GM23338 (cell line): ENCODE measurements around the gene SLC6A19. TPM values are rescaled to one million over a fixed set of nuclear protein-coding genes. Genes with fewer than 3 reads are reported as not detected.

Experiments
- ATAC-seq: fragments of 200-7000 bp; cut with Tn5 transposase; 3 replicates; pipeline ENCODE4 v1.9.1; 2020
- DNase-seq: peaks from one replicate; pipeline ENCODE4 v3.0.0-alpha.2; 2015; ENCODE audit warnings: low spot score
- H2AFZ ChIP-seq: fragments of 200-600 bp; sonication (generic); 2 replicates; pipeline ENCODE4 v1.8.0; 2016; ENCODE audit warnings: antibody characterized with exemption, mild to moderate bottlenecking, moderate library complexity
- H3F3A ChIP-seq: fragments of 200-600 bp; sonication (generic); replicated peaks from 2 replicates; pipeline ENCODE4 v1.8.0; 2017; ENCODE audit warnings: antibody characterized with exemption, mixed run types, low read depth
- H3K27ac ChIP-seq: fragments of 200-600 bp; sonication (generic); 2 replicates; pipeline ENCODE4 v1.6.1; 2016; ENCODE audit warnings: low read depth
- H3K27me3 ChIP-seq: fragments of 200-600 bp; sonication (generic); 2 replicates; pipeline ENCODE4 v1.8.0; 2016; ENCODE audit warnings: mild to moderate bottlenecking, mixed run types, moderate library complexity; ENCODE audit not compliant: insufficient read depth
- H3K36me3 ChIP-seq: fragments of 200-600 bp; sonication (generic); 2 replicates; pipeline ENCODE4 v1.8.0; 2016; ENCODE audit warnings: mild to moderate bottlenecking; ENCODE audit not compliant: insufficient read depth
- H3K4me1 ChIP-seq: fragments of 200-600 bp; sonication (generic); 2 replicates; pipeline ENCODE4 v1.8.0; 2016; ENCODE audit warnings: mild to moderate bottlenecking, moderate library complexity; ENCODE audit not compliant: insufficient read depth
- H3K4me2 ChIP-seq: fragments of 200-600 bp; sonication (generic); 2 replicates; pipeline ENCODE4 v1.7.1; 2017; ENCODE audit warnings: mixed run types
- H3K4me3 ChIP-seq: fragments of 200-600 bp; sonication (generic); 2 replicates; pipeline ENCODE4 v1.6.1; 2016; ENCODE audit warnings: mixed run types
- H3K79me2 ChIP-seq: fragments of 200-600 bp; sonication (generic); replicated peaks from 2 replicates; pipeline ENCODE4 v1.8.0; 2017; ENCODE audit warnings: mild to moderate bottlenecking; ENCODE audit not compliant: insufficient read depth
- H3K9me2 ChIP-seq: fragments of 200-600 bp; sonication (generic); 2 replicates; pipeline ENCODE4 v1.8.0; 2017; ENCODE audit not compliant: insufficient read depth
- H4K20me1 ChIP-seq: fragments of 200-600 bp; sonication (generic); replicated peaks from 2 replicates; pipeline ENCODE4 v1.8.0; 2017; ENCODE audit warnings: mild to moderate bottlenecking; ENCODE audit not compliant: insufficient read depth
- H3K27ac Mint-ChIP-seq: 2 replicates; pipeline ENCODE4 v1.8.0; 2020; ENCODE audit warnings: inconsistent platforms, mild to moderate bottlenecking, moderate library complexity, mixed read lengths
- H3K27me3 Mint-ChIP-seq: 3 replicates; pipeline ENCODE4 v1.8.0; 2022; ENCODE audit warnings: low read depth, mild to moderate bottlenecking, moderate library complexity, mixed read lengths, inconsistent platforms; ENCODE audit not compliant: insufficient read depth, poor library complexity
- H3K36me3 Mint-ChIP-seq: 3 replicates; pipeline ENCODE4 v1.8.0; 2021; ENCODE audit warnings: low read depth, mild to moderate bottlenecking, inconsistent platforms, moderate library complexity, mixed read lengths
- H3K4me1 Mint-ChIP-seq: 3 replicates; pipeline ENCODE4 v1.8.0; 2020; ENCODE audit warnings: mild to moderate bottlenecking, inconsistent platforms, mixed read lengths
- H3K4me3 Mint-ChIP-seq: 3 replicates; pipeline ENCODE4 v1.8.0; 2021; ENCODE audit warnings: moderate library complexity, mild to moderate bottlenecking, inconsistent platforms, mixed read lengths
- H3K9me3 Mint-ChIP-seq: 3 replicates; pipeline ENCODE4 v1.8.0; 2020; ENCODE audit warnings: moderate library complexity, mild to moderate bottlenecking, inconsistent platforms, mixed read lengths
- CREB1 ChIP-seq: fragments of 250-450 bp; sonication (Bioruptor Pico); IDR thresholded peaks from 2 replicates; pipeline ENCODE4 v1.5.0; 2020; ENCODE audit warnings: low read depth, mild to moderate bottlenecking, moderate library complexity
- EZH2 ChIP-seq: fragments of 200-600 bp; sonication (generic); IDR thresholded peaks from one replicate; pipeline ENCODE4 v1.8.0; 2017; ENCODE audit warnings: antibody characterized with exemption, mild to moderate bottlenecking, low read depth; ENCODE audit not compliant: unreplicated experiment
- EZH2phosphoT487 ChIP-seq: fragments of 200-600 bp; sonication (generic); IDR thresholded peaks from one replicate; pipeline ENCODE4 v1.8.1; 2018; ENCODE audit warnings: antibody characterized with exemption; ENCODE audit not compliant: unreplicated experiment
- JUNB ChIP-seq: IDR thresholded peaks from one replicate; pipeline ENCODE4 v1.6.1; 2016; ENCODE audit warnings: antibody characterized with exemption; ENCODE audit not compliant: unreplicated experiment
- NANOG ChIP-seq: IDR thresholded peaks from 2 replicates; pipeline ENCODE4 v1.6.1; 2016; ENCODE audit warnings: antibody characterized with exemption, borderline replicate concordance
- POLR2AphosphoS5 ChIP-seq: IDR thresholded peaks from 2 replicates; pipeline ENCODE4 v1.6.1; 2016; ENCODE audit warnings: antibody characterized with exemption, low read depth
- REST ChIP-seq: IDR thresholded peaks from one replicate; pipeline ENCODE4 v1.6.1; 2018; ENCODE audit warnings: antibody characterized with exemption; ENCODE audit not compliant: unreplicated experiment
- STAT1 ChIP-seq: IDR thresholded peaks from one replicate; pipeline ENCODE4 v1.6.1; 2016; ENCODE audit warnings: antibody characterized with exemption; ENCODE audit not compliant: unreplicated experiment
- ZNF114 ChIP-seq: fragments of 250-450 bp; sonication (Bioruptor Pico); IDR thresholded peaks from 2 replicates; pipeline ENCODE4 v1.5.0; 2020; ENCODE audit warnings: mild to moderate bottlenecking, moderate library complexity
- ZNF331 ChIP-seq: fragments of 250-450 bp; sonication (Bioruptor Pico); IDR thresholded peaks from 2 replicates; pipeline ENCODE4 v1.5.0; 2020; ENCODE audit warnings: low read depth, mild to moderate bottlenecking, moderate library complexity
- polyA plus RNA-seq: library from polyadenylated mRNA; unstranded; fragments of >200 nt; fragmentation: Nextera tagmentation; extraction: Ambion mirVana; gene quantifications from 2 replicates; pipeline ENCODE4 v1.2.1, GENCODE V29; 2016
- total RNA-seq: library from RNA; depleted of rRNA; stranded (reverse); fragments of >200 nt; shearing (Covaris generic); gene quantifications from 2 replicates; pipeline ENCODE4 v1.2.3, GENCODE V29; 2014
- TF ChIP-seq, protein P1 (sequence below): IDR thresholded peaks from 2 replicates; pipeline ENCODE4 v1.6.1; 2016; ENCODE audit warnings: antibody characterized with exemption
- TF ChIP-seq, protein P2 (sequence below), 2 experiments: fragments of 200-600 bp in 1 of 2; sonication (generic) in 1 of 2; conservative IDR thresholded peaks; 2 replicates each; pipeline versions ENCODE4 v1.5.1 to v1.6.1; 2016 to 2017; ENCODE audit warnings: antibody characterized with exemption in 2 of 2, low read depth in 2 of 2, mild to moderate bottlenecking in 2 of 2, moderate library complexity in 1 of 2
- TF ChIP-seq, protein P3 (sequence below): fragments of 250-450 bp; sonication (Bioruptor Pico); IDR thresholded peaks from 2 replicates; pipeline ENCODE4 v1.5.0; 2020; ENCODE audit warnings: mild to moderate bottlenecking, moderate library complexity

SLC6A19 gene
- total and polyA plus RNA-seq, 2 experiments from 2014 or later = not detected

DNA sequence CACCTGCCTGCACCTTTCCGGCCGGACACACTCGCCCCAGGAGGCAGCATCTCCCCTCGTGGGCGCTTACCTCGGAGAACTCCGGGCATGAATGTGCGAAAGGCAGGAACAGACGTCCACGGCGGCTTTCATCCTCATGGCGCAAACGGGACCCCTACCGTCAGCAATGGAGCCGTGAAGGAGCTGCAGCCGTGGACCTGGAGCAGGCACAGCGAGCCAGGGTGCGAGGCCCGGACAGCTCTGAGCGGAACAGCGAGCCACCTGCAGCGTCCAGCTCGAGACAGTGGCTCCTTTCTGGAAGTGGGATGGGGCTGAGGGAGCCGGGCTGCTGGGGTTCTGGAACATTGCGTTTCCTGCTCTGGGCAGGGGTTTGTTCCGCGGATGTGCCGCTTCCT, 7.8 kb upstream of the SLC6A19 start:
- Histone ChIP-seq H3K36me3 (no peaks in the 10 kb centered on the region), H2AFZ (no peak overlapping the region), H4K20me1 (no peaks in the 10 kb centered on the region), H3K4me1 (no peaks in the 10 kb centered on the region), H3K9me2 (no peaks in the 10 kb centered on the region), H3F3A (no peaks in the 10 kb centered on the region), H3K27ac (no peak overlapping the region), H3K79me2 (no peaks in the 10 kb centered on the region), H3K4me2 (no peak overlapping the region), H3K27me3 (no peaks in the 10 kb centered on the region), H3K4me3 (no peak overlapping the region)
- 0 out of 3 replicates have a peak, but pooled peaks have one; percentile 23 for ATAC-seq
- H3K36me3 Mint-ChIP-seq = no peaks in the 10 kb centered on the region
- no peak overlapping the region for H3K27ac Mint-ChIP-seq
- DNase-seq = no peak
- peaks cover 19% of the 10 kb centered on the region for H3K27me3 Mint-ChIP-seq
- H3K9me3 Mint-ChIP-seq = no peaks in the 10 kb centered on the region
- TF ChIP-seq EZH2 (no peak), NANOG (no peak), EZH2phosphoT487 (no peak), REST (no peak), POLR2AphosphoS5 (no peak), CREB1 (CRISPR knock-in tag) (no peak), JUNB (no peak), STAT1 (no peak), ZNF331 (no peak), ZNF114 (CRISPR knock-in tag) (no peak)
- TF ChIP-seq, protein P1, sequence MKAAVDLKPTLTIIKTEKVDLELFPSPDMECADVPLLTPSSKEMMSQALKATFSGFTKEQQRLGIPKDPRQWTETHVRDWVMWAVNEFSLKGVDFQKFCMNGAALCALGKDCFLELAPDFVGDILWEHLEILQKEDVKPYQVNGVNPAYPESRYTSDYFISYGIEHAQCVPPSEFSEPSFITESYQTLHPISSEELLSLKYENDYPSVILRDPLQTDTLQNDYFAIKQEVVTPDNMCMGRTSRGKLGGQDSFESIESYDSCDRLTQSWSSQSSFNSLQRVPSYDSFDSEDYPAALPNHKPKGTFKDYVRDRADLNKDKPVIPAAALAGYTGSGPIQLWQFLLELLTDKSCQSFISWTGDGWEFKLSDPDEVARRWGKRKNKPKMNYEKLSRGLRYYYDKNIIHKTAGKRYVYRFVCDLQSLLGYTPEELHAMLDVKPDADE = no peak
- TF ChIP-seq, protein P2, sequence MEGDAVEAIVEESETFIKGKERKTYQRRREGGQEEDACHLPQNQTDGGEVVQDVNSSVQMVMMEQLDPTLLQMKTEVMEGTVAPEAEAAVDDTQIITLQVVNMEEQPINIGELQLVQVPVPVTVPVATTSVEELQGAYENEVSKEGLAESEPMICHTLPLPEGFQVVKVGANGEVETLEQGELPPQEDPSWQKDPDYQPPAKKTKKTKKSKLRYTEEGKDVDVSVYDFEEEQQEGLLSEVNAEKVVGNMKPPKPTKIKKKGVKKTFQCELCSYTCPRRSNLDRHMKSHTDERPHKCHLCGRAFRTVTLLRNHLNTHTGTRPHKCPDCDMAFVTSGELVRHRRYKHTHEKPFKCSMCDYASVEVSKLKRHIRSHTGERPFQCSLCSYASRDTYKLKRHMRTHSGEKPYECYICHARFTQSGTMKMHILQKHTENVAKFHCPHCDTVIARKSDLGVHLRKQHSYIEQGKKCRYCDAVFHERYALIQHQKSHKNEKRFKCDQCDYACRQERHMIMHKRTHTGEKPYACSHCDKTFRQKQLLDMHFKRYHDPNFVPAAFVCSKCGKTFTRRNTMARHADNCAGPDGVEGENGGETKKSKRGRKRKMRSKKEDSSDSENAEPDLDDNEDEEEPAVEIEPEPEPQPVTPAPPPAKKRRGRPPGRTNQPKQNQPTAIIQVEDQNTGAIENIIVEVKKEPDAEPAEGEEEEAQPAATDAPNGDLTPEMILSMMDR (conservative IDR thresholded peaks at IDR 0.05; ENCODE audit: low read depth in 2 of 2) = no peak
- TF ChIP-seq, protein P3, sequence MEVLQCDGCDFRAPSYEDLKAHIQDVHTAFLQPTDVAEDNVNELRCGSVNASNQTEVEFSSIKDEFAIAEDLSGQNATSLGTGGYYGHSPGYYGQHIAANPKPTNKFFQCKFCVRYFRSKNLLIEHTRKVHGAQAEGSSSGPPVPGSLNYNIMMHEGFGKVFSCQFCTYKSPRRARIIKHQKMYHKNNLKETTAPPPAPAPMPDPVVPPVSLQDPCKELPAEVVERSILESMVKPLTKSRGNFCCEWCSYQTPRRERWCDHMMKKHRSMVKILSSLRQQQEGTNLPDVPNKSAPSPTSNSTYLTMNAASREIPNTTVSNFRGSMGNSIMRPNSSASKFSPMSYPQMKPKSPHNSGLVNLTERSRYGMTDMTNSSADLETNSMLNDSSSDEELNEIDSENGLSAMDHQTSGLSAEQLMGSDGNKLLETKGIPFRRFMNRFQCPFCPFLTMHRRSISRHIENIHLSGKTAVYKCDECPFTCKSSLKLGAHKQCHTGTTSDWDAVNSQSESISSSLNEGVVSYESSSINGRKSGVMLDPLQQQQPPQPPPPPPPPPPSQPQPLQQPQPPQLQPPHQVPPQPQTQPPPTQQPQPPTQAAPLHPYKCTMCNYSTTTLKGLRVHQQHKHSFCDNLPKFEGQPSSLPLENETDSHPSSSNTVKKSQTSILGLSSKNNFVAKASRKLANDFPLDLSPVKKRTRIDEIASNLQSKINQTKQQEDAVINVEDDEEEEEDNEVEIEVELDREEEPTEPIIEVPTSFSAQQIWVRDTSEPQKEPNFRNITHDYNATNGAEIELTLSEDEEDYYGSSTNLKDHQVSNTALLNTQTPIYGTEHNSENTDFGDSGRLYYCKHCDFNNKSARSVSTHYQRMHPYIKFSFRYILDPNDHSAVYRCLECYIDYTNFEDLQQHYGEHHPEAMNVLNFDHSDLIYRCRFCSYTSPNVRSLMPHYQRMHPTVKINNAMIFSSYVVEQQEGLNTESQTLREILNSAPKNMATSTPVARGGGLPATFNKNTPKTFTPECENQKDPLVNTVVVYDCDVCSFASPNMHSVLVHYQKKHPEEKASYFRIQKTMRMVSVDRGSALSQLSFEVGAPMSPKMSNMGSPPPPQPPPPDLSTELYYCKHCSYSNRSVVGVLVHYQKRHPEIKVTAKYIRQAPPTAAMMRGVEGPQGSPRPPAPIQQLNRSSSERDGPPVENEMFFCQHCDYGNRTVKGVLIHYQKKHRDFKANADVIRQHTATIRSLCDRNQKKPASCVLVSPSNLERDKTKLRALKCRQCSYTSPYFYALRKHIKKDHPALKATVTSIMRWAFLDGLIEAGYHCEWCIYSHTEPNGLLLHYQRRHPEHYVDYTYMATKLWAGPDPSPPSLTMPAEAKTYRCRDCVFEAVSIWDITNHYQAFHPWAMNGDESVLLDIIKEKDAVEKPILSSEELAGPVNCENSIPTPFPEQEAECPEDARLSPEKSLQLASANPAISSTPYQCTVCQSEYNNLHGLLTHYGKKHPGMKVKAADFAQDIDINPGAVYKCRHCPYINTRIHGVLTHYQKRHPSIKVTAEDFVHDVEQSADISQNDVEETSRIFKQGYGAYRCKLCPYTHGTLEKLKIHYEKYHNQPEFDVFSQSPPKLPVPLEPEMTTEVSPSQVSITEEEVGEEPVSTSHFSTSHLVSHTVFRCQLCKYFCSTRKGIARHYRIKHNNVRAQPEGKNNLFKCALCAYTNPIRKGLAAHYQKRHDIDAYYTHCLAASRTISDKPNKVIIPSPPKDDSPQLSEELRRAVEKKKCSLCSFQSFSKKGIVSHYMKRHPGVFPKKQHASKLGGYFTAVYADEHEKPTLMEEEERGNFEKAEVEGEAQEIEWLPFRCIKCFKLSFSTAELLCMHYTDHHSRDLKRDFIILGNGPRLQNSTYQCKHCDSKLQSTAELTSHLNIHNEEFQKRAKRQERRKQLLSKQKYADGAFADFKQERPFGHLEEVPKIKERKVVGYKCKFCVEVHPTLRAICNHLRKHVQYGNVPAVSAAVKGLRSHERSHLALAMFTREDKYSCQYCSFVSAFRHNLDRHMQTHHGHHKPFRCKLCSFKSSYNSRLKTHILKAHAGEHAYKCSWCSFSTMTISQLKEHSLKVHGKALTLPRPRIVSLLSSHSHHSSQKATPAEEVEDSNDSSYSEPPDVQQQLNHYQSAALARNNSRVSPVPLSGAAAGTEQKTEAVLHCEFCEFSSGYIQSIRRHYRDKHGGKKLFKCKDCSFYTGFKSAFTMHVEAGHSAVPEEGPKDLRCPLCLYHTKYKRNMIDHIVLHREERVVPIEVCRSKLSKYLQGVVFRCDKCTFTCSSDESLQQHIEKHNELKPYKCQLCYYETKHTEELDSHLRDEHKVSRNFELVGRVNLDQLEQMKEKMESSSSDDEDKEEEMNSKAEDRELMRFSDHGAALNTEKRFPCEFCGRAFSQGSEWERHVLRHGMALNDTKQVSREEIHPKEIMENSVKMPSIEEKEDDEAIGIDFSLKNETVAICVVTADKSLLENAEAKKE (CRISPR knock-in tag) = no peak
- H3K4me1 Mint-ChIP-seq = no peaks in the 10 kb centered on the region
- no peak overlapping the region for H3K4me3 Mint-ChIP-seq
